ENCODE data around the gene GPR157.
A peak's percentile ranks its signal among the peaks of the same experiment; 100 is the strongest.

- TF ChIP-seq EZH2 (IDR thresholded peaks at IDR 0.05) (no peak), EZH2phosphoT487 (IDR thresholded peaks at IDR 0.05) (no peak), CTCF (IDR thresholded peaks at IDR 0.05) (peak; percentile 96)
These were observed 18.1 kb downstream of the GPR157 start for GRCh38 chr1:9110669-9111356.
